Measurements from ENCODE around the gene ZRANB3. TPM values are rescaled to one million over a fixed set of nuclear protein-coding genes. Genes with fewer than 3 reads are reported as not detected.

ZRANB3 gene
- total and polyA plus RNA-seq, 2 donors (not counting 3 experiments of a cell fraction or from before 2014, with no cell fraction given): 2.2 to 6.0 TPM

DNA sequence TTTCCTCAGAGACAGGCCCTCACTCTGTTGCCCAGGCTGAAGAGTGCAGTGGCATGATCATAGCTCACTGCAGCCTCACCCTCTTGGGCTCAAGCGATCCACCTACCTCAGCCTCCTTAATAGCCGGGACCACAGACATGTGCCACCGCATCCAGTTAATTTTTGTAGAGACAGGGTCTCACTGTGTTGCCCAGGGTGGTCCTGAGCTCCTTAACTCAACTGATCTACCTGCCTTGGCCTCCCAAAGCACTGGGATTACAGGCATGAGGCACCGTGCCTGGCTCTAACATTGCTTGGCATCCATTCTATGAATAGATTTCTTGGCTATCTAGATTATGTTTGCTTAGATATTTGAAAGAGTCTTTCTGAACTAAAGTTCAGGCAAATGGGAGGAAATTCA, 21.9 kb upstream of the ZRANB3 start:
- no peak overlapping the region for H3K9ac ChIP-seq (replicated peaks; ENCODE audit: extremely low read depth, insufficient read depth, low read length)
- no peaks in the 10 kb centered on the region for H3K4me1 ChIP-seq (ENCODE audit: control insufficient read depth, extremely low read depth, insufficient read depth, low read length)
- ChIA-PET POLR2A (no interaction called here), CTCF (interaction anchor here (0.8 kb wide), 1 partner anchor 17 kb away, joined by 3 read pairs; no protein-coding TSS in a partner anchor)
- TF ChIP-seq, protein P1, sequence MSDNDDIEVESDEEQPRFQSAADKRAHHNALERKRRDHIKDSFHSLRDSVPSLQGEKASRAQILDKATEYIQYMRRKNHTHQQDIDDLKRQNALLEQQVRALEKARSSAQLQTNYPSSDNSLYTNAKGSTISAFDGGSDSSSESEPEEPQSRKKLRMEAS (IDR thresholded peaks at IDR 0.05; ENCODE audit: insufficient read depth, insufficient read length): no peak
- TF ChIP-seq POLR2A (IDR thresholded peaks at IDR 0.05; ENCODE audit: low read depth, low read length): no peak
- no peak for TF ChIP-seq FOS (IDR thresholded peaks at IDR 0.05; ENCODE audit: borderline replicate concordance, insufficient read depth, low read length)
- TF ChIP-seq EZH2 (IDR thresholded peaks at IDR 0.05; ENCODE audit: borderline replicate concordance, low read depth, low read length, severe bottlenecking): no peak
- TF ChIP-seq, protein P2, sequence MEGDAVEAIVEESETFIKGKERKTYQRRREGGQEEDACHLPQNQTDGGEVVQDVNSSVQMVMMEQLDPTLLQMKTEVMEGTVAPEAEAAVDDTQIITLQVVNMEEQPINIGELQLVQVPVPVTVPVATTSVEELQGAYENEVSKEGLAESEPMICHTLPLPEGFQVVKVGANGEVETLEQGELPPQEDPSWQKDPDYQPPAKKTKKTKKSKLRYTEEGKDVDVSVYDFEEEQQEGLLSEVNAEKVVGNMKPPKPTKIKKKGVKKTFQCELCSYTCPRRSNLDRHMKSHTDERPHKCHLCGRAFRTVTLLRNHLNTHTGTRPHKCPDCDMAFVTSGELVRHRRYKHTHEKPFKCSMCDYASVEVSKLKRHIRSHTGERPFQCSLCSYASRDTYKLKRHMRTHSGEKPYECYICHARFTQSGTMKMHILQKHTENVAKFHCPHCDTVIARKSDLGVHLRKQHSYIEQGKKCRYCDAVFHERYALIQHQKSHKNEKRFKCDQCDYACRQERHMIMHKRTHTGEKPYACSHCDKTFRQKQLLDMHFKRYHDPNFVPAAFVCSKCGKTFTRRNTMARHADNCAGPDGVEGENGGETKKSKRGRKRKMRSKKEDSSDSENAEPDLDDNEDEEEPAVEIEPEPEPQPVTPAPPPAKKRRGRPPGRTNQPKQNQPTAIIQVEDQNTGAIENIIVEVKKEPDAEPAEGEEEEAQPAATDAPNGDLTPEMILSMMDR (IDR thresholded peaks at IDR 0.05; ENCODE audit: extremely low read depth in 1 of 2, insufficient read depth in 1 of 2, low read depth in 1 of 2, low read length in 2 of 2): no peak
- no peak for TF ChIP-seq MYC (IDR thresholded peaks at IDR 0.05; ENCODE audit: low read depth, low read length)
- TF ChIP-seq POLR2AphosphoS5 (IDR thresholded peaks at IDR 0.05; ENCODE audit: insufficient read depth, low read depth, low read length): no peak
- no peak for TF ChIP-seq JUN (IDR thresholded peaks at IDR 0.05; ENCODE audit: borderline replicate concordance, insufficient read depth, insufficient read length, low read depth)
- no peak for TF ChIP-seq GATA2 (IDR thresholded peaks at IDR 0.05; ENCODE audit: insufficient read depth, insufficient read length, low read depth, low read length)
- no peak overlapping the region for H3K27ac ChIP-seq (ENCODE audit: insufficient read depth, low read depth, low read length)
- H3K4me3 ChIP-seq (replicated peaks in 1 of 3; ENCODE audit: insufficient read depth in 1 of 3, low read depth in 1 of 3, low read length in 3 of 3): no peak overlapping the region
- H3K27me3 ChIP-seq (ENCODE audit: control insufficient read depth in 2 of 2, insufficient read depth in 2 of 2, low read length in 2 of 2): no peaks in the 10 kb centered on the region
- no peaks in the 10 kb centered on the region for H3K9me3 ChIP-seq (replicated peaks; ENCODE audit: control insufficient read depth, insufficient read depth, low read length)
- peaks cover 51% of the 10 kb centered on the region for H3K79me2 ChIP-seq (ENCODE audit: control insufficient read depth, insufficient read depth, low read length)
- H4K20me1 ChIP-seq (replicated peaks; ENCODE audit: control insufficient read depth, extremely low read depth, insufficient read depth, low read length): peaks cover 3% of the 10 kb centered on the region
- H3K36me3 ChIP-seq (ENCODE audit: control insufficient read depth in 2 of 2, extremely low read depth in 1 of 2, insufficient read depth in 2 of 2, low read length in 2 of 2): peaks cover 0 to 2% of the 10 kb centered on the region in 2 experiments
- H2AFZ ChIP-seq (ENCODE audit: low read depth, low read length): no peak overlapping the region
- FAIRE-seq: no peak
- no TSS peak for BruUV-seq (replicated peaks)
- no peaks in the 10 kb centered on the region for H3K9me1 ChIP-seq (replicated peaks; ENCODE audit: control insufficient read depth, extremely low read depth, insufficient read depth, low read length)
- DNase-seq (ENCODE audit: low read depth, low spot score): no peak
- no peak overlapping the region for H3K4me2 ChIP-seq (ENCODE audit: insufficient read depth, low read length)
- dilution Hi-C loops (cut with MboI; ENCODE audit: extremely low pct_ligation_motif_present, low sequenced_read_pairs): no loop called here
- intact Hi-C loops (cut with micrococcal nuclease): no loop called here

Data from endothelial cell of umbilical vein (primary cell).